ENCODE data around the gene TBX1. TPM values are rescaled to one million over a fixed set of nuclear protein-coding genes. Genes with fewer than 3 reads are reported as not detected.

The TBX1 gene
- total and polyA plus RNA-seq, 10 of the 15 experiments (the other 5 are each of a cell fraction or from before 2014, with no cell fraction given), result not detected

DNA sequence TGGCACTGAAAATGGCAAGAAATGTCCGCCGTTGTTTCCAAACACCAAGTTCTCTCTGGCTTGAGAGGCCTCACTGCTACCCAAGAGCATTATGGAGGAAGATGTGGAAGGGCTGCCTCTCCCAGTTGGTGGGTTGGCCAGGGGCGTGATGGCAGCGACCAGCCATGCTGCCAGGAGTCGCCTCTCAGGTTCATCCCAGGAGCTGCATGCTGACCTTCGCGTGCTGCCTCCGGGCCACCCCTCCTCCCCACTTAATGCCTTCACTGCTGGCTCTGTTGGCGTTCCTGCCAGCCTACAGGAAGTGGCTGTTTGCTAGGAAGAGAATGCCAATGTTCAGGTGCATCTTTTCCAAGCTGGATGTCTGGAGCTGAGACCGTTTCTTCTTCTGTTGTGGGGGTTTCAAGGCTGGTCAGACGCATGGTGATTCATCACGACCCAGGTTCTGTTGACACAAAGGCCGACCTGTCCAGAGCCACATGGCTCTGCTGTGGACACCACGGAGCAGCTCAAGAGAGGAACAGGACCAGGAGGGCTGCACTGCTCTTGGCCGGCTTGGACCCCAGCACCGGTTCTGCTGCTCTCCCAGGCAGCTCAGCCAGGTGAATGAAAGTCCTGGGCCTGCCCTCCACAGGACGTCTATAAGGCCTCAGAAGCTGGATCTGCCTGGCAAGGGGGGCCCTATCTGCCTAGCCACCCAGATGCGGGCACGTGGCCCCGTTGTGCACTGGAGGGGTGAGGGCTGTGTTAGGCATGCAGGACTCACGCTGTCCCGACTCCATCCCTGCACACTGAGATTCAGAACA, 25.1 kb downstream of the TBX1 start:
- no peaks in the 10 kb centered on the region for H4K20me1 ChIP-seq (ENCODE audit: control insufficient read depth, insufficient read depth)
- no peak for ATAC-seq
- ChIA-PET SMC1A (ENCODE audit: uncharacterized antibody, unreplicated experiment) (no interaction called here), RAD21 (ENCODE audit: unreplicated experiment) (no interaction called here), CTCF (no interaction called here), POLR2A (no interaction called here)
- no peak overlapping the region for H2AFZ ChIP-seq (ENCODE audit: control insufficient read depth, low read depth, low read length)
- H3K27ac ChIP-seq (ENCODE audit: control insufficient read depth, insufficient read depth), result no peak overlapping the region
- intact Hi-C loops (cut with micrococcal nuclease; ENCODE audit: unreplicated experiment) (no loop called here), in situ Hi-C loops (cut with MboI) (no loop called here)
- FAIRE-seq, result no peak
- no peak overlapping the region for H3K9ac ChIP-seq (ENCODE audit: control insufficient read depth, insufficient read depth, low read length)
- no peaks in the 10 kb centered on the region for H3K9me3 ChIP-seq (replicated peaks; ENCODE audit: control insufficient read depth, insufficient read depth, low read length)
- no peak overlapping the region for H3K4me2 ChIP-seq (ENCODE audit: control insufficient read depth, insufficient read depth)
- WGBS (ENCODE audit: insufficient coverage, insufficient replicate concordance, low lambda C conversion rate, missing lambda C conversion rate), result 71% methylated on average over 22 of the region's 22 CpGs
- no peak for DNase-seq (ENCODE audit: low read depth, low spot score)
- no TSS peak for BruUV-seq (replicated peaks)
- H3K36me3 ChIP-seq (ENCODE audit: control insufficient read depth in 2 of 2, insufficient read depth in 2 of 2, low read length in 1 of 2), result no peaks in the 10 kb centered on the region
- H3K79me2 ChIP-seq (ENCODE audit: control insufficient read depth, insufficient read depth, low read length), result no peaks in the 10 kb centered on the region
- peaks cover 0 to 2% of the 10 kb centered on the region in 2 experiments; a peak in 1 of 4 replicates for H3K27me3 ChIP-seq (replicated peaks in 1 of 2; ENCODE audit: control insufficient read depth in 2 of 2, insufficient read depth in 2 of 2, low read length in 1 of 2)
- no peak for TF ChIP-seq RAD51 (IDR thresholded peaks at IDR 0.05)
- TF ChIP-seq CREB1 (IDR thresholded peaks at IDR 0.05; ENCODE audit: low read depth), result no peak
- no peak for TF ChIP-seq RFX5 (IDR thresholded peaks at IDR 0.05; ENCODE audit: low read depth, low read length)
- TF ChIP-seq SRF (IDR thresholded peaks at IDR 0.05; ENCODE audit: low read depth in 2 of 2, low read length in 2 of 2), result no peak
- TF ChIP-seq PAX8 (IDR thresholded peaks at IDR 0.05), result no peak
- TF ChIP-seq, protein P1, sequence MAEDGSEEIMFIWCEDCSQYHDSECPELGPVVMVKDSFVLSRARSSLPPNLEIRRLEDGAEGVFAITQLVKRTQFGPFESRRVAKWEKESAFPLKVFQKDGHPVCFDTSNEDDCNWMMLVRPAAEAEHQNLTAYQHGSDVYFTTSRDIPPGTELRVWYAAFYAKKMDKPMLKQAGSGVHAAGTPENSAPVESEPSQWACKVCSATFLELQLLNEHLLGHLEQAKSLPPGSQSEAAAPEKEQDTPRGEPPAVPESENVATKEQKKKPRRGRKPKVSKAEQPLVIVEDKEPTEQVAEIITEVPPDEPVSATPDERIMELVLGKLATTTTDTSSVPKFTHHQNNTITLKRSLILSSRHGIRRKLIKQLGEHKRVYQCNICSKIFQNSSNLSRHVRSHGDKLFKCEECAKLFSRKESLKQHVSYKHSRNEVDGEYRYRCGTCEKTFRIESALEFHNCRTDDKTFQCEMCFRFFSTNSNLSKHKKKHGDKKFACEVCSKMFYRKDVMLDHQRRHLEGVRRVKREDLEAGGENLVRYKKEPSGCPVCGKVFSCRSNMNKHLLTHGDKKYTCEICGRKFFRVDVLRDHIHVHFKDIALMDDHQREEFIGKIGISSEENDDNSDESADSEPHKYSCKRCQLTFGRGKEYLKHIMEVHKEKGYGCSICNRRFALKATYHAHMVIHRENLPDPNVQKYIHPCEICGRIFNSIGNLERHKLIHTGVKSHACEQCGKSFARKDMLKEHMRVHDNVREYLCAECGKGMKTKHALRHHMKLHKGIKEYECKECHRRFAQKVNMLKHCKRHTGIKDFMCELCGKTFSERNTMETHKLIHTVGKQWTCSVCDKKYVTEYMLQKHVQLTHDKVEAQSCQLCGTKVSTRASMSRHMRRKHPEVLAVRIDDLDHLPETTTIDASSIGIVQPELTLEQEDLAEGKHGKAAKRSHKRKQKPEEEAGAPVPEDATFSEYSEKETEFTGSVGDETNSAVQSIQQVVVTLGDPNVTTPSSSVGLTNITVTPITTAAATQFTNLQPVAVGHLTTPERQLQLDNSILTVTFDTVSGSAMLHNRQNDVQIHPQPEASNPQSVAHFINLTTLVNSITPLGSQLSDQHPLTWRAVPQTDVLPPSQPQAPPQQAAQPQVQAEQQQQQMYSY (CRISPR knock-in tag; IDR thresholded peaks at IDR 0.05), result no peak
- no peak for TF ChIP-seq IKZF2 (IDR thresholded peaks at IDR 0.05)
- TF ChIP-seq, protein P2, sequence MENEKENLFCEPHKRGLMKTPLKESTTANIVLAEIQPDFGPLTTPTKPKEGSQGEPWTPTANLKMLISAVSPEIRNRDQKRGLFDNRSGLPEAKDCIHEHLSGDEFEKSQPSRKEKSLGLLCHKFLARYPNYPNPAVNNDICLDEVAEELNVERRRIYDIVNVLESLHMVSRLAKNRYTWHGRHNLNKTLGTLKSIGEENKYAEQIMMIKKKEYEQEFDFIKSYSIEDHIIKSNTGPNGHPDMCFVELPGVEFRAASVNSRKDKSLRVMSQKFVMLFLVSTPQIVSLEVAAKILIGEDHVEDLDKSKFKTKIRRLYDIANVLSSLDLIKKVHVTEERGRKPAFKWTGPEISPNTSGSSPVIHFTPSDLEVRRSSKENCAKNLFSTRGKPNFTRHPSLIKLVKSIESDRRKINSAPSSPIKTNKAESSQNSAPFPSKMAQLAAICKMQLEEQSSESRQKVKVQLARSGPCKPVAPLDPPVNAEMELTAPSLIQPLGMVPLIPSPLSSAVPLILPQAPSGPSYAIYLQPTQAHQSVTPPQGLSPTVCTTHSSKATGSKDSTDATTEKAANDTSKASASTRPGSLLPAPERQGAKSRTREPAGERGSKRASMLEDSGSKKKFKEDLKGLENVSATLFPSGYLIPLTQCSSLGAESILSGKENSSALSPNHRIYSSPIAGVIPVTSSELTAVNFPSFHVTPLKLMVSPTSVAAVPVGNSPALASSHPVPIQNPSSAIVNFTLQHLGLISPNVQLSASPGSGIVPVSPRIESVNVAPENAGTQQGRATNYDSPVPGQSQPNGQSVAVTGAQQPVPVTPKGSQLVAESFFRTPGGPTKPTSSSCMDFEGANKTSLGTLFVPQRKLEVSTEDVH (IDR thresholded peaks at IDR 0.05; ENCODE audit: low read depth, partially characterized antibody), result no peak
- TF ChIP-seq, protein P3, sequence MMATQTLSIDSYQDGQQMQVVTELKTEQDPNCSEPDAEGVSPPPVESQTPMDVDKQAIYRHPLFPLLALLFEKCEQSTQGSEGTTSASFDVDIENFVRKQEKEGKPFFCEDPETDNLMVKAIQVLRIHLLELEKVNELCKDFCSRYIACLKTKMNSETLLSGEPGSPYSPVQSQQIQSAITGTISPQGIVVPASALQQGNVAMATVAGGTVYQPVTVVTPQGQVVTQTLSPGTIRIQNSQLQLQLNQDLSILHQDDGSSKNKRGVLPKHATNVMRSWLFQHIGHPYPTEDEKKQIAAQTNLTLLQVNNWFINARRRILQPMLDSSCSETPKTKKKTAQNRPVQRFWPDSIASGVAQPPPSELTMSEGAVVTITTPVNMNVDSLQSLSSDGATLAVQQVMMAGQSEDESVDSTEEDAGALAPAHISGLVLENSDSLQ (IDR thresholded peaks at IDR 0.05), result no peak
- TF ChIP-seq RUNX3 (IDR thresholded peaks at IDR 0.05; ENCODE audit: low read length), result no peak
- TF ChIP-seq SREBF2 (IDR thresholded peaks at IDR 0.05; ENCODE audit: low read length), result no peak
- no peak for TF ChIP-seq ZNF207 (IDR thresholded peaks at IDR 0.05; ENCODE audit: borderline replicate concordance)
- TF ChIP-seq CBFB (IDR thresholded peaks at IDR 0.05; ENCODE audit: low read depth), result no peak
- TF ChIP-seq EED (IDR thresholded peaks at IDR 0.05; ENCODE audit: low read depth), result no peak
- TF ChIP-seq CREM (IDR thresholded peaks at IDR 0.05; ENCODE audit: low read depth), result no peak
- H3K4me1 ChIP-seq (ENCODE audit: control insufficient read depth, insufficient read depth, low read length), result no peaks in the 10 kb centered on the region
- no peak overlapping the region for H3K4me3 ChIP-seq
